ENCODE results near the gene KLHL14.
"Not testable (repeated sequence)": the region's sequence is repeated elsewhere in the genome, so short reads cannot be mapped to it uniquely, and the experiment has no call there.

Gene KLHL14

DNA sequence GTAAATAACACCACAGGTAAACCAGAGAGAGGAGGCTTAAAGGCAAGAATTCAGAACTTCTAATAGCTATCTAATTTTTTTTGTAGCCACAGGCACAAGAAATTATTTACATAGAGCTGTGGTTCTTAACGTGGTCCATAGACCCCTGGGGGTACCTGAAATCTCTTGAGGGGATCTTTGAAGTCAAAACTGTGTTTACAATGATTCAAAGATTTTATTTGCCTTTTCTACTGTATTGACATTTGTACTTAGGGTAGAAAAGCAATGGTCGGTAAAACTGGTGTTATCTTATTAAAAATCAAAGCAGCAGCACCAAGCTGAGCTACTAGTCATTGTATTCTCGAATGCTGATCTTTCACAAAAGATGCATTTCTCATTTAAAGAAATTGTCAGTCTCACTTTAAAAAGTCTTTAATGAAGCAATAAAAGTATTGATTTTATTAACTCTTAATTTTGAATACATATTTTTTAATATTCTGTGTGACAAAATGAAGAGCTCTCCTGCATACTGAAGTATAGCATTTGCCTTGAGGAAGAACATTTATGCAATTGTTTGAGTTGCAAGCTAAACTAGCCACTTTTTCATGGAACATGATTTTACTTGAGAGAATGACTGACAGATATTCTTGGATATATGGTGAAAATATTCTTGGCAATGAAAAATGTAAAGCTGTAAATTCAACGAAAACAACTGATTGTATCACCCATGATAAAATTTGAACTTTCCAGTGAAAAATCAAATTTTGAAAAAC, 25.6 kb upstream of the KLHL14 start:
- no peaks in the 10 kb centered on the region for H3K36me3 ChIP-seq (ENCODE audit: control insufficient read depth, insufficient read depth, low read length)
- H3K9me3 ChIP-seq (ENCODE audit: control insufficient read depth, insufficient read depth, low read length) = no peaks in the 10 kb centered on the region
- no CpG with 5 or more reads among the region's 4 CpGs for WGBS (ENCODE audit: insufficient coverage, insufficient read length)
- H3K4me1 ChIP-seq (ENCODE audit: control insufficient read depth, insufficient read depth, low read length) = no peaks in the 10 kb centered on the region
- H3K27ac ChIP-seq (ENCODE audit: low read length) = no peak overlapping the region
- DNase-seq (ENCODE audit: low read depth, low spot score) = no peak
- H3K27me3 ChIP-seq (ENCODE audit: control insufficient read depth, insufficient read depth, low read length) = no peaks in the 10 kb centered on the region
- no peak overlapping the region for H3K4me3 ChIP-seq (ENCODE audit: low read length)

DNA sequence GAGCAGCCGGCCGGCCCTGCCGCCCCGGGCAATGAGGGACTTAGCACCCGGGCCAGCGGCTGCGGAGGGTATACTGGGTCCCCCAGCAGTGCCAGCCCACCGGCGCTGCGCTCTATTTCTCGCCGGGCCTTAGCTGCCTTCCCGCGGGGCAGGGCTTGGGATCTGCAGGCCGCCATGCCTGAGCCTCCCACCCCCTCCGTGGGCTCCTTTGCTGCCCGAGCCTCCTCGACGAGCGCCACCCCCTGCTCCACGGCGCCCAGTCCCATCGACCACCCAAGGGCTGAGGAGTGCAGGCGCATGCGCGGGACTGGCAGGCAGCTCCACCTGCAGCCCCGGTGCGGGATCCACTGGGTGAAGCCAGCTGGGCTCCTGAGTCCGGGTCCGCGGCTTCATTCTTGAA, 21.8 kb upstream of the KLHL14 start:
- no CpG with 5 or more reads among the region's 31 CpGs for WGBS (ENCODE audit: insufficient coverage, insufficient read length)
- not testable (repeated sequence) for DNase-seq (ENCODE audit: low read depth, low spot score)

DNA sequence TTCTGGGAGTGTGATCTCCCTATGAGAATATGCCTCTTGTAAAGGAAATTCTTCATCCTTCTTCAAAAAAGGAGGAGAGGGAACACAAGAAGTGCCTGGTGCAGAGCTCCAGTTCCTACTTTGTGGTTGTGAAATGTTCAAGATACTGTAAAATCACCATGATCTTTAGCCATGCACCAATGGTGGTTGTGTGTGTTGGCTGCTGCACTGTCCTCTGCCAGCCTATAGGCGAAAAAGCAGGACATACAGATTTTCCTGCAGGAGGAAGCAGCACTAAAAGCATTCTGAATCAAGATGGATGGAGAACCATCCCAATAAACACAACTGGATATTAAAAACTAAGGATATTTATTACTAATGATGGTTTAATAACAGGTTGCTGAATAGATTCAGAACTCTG, 6.2 kb upstream of the KLHL14 start:
- H3K9me3 ChIP-seq (ENCODE audit: control insufficient read depth, insufficient read depth, low read length) = no peaks in the 10 kb centered on the region
- DNase-seq (ENCODE audit: low read depth, low spot score) = no peak
- WGBS (ENCODE audit: insufficient coverage, insufficient read length) = no CpG with 5 or more reads among the region's 1 CpG

More for the DNA sequence above, 21.8 kb upstream of the KLHL14 start:
- H3K27ac ChIP-seq (ENCODE audit: low read length); H3K36me3 ChIP-seq (ENCODE audit: control insufficient read depth, insufficient read depth, low read length); H3K9me3 ChIP-seq (ENCODE audit: control insufficient read depth, insufficient read depth, low read length); H3K4me1 ChIP-seq (ENCODE audit: control insufficient read depth, insufficient read depth, low read length); H3K4me3 ChIP-seq (ENCODE audit: low read length); H3K27me3 ChIP-seq (ENCODE audit: control insufficient read depth, insufficient read depth, low read length): not testable (repeated sequence)

DNA sequence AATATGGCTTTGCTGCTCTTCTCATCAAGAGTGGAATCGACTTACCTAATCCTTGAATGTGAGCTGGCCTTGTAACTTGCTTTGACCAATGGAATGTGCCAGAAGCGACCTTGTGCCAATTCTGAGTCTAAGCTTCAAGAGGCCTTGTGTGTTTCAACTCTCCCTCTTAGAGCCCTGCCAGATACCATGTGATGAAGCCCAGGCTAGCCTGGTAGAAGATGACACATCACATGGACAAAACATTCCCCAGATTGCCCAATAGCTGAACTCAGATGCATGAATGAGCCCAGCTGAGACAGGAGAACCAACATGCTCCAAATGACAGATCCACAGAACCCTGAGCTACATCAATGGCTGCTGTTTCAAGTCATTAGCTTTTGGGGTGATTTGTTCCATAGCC, 4.2 kb upstream of the KLHL14 start:
- H3K4me1 ChIP-seq (ENCODE audit: control insufficient read depth, insufficient read depth, low read length) = no peaks in the 10 kb centered on the region
- WGBS (ENCODE audit: insufficient coverage, insufficient read length) = no CpG with 5 or more reads among the region's 2 CpGs
- H3K27ac ChIP-seq (ENCODE audit: low read length) = no peak overlapping the region
- DNase-seq (ENCODE audit: low read depth, low spot score) = no peak
- H3K36me3 ChIP-seq (ENCODE audit: control insufficient read depth, insufficient read depth, low read length) = no peaks in the 10 kb centered on the region
- peaks cover 13% of the 10 kb centered on the region for H3K27me3 ChIP-seq (ENCODE audit: control insufficient read depth, insufficient read depth, low read length)
- no peak overlapping the region for H3K4me3 ChIP-seq (ENCODE audit: low read length)
- no peaks in the 10 kb centered on the region for H3K9me3 ChIP-seq (ENCODE audit: control insufficient read depth, insufficient read depth, low read length)

More for the DNA sequence above, 6.2 kb upstream of the KLHL14 start:
- Histone ChIP-seq H3K27me3 (ENCODE audit: control insufficient read depth, insufficient read depth, low read length) (no peaks in the 10 kb centered on the region; the same call in 1 of the 2 replicates), H3K27ac (ENCODE audit: low read length) (no peak overlapping the region), H3K36me3 (ENCODE audit: control insufficient read depth, insufficient read depth, low read length) (no peaks in the 10 kb centered on the region), H3K4me1 (ENCODE audit: control insufficient read depth, insufficient read depth, low read length) (no peaks in the 10 kb centered on the region), H3K4me3 (ENCODE audit: low read length) (no peak overlapping the region)

DNA sequence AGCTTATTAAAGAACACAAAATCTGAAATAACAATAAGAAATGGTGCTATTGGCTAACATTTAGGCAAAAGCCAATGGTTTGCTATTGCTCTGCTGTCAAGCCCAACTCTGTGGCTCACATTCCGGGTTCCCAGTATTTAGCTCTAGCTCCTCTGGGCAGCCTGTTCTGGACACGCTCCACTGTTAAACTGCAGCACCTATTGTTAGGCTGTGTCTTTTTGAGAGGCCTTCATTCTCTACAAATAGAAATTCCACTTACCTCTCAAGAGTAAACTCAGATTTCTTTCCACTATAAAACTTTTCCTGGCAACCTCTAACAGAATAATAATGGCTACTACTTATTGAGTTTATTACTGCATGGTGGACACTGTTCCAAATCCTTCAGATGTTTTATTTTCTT, 3.7 kb upstream of the KLHL14 start:
- Histone ChIP-seq H3K36me3 (ENCODE audit: control insufficient read depth, insufficient read depth, low read length) (no peaks in the 10 kb centered on the region), H3K4me3 (ENCODE audit: low read length) (no peak overlapping the region), H3K27me3 (ENCODE audit: control insufficient read depth, insufficient read depth, low read length) (peaks cover 13% of the 10 kb centered on the region), H3K4me1 (ENCODE audit: control insufficient read depth, insufficient read depth, low read length) (no peaks in the 10 kb centered on the region), H3K9me3 (ENCODE audit: control insufficient read depth, insufficient read depth, low read length) (no peaks in the 10 kb centered on the region), H3K27ac (ENCODE audit: low read length) (no peak overlapping the region)
- no CpG with 5 or more reads among the region's 2 CpGs for WGBS (ENCODE audit: insufficient coverage, insufficient read length)
- DNase-seq (ENCODE audit: low read depth, low spot score) = no peak

DNA sequence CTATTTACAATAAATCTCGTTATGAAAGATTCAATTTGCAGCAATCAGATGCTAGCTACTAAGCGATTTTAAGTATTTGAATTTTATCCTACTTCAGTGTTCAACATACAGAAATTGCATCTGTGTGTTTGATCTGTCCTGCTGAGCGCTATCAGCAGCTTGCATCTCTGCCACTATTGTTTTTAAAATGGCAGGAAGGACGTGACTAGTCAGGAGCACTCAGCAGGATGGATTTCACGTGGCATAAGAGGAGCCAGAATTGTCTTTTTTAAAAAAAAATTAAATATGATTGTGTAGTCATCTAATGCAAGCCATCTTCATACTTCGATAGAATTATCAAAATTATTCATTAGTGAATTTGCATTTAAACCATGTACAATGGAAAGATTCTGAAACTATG, 2.8 kb upstream of the KLHL14 start:
- no CpG with 5 or more reads among the region's 6 CpGs for WGBS (ENCODE audit: insufficient coverage, insufficient read length)
- DNase-seq (ENCODE audit: low read depth, low spot score) = no peak

DNA sequence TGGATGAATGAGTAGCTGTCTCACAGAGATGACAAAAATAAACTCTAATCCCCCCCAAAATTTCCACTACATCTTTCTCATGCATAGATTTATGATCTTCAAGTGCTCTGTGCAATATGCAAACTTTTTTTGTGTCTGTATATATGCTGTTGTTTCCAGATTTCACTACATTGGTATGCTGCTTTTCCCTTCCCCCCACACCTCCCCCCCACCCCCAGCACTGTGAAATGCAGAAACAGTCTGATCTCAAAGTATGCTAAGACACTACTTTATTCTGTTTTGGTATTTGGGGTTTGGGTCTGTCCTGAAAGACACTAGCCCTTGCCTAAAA, 524 bp upstream of the KLHL14 start:
- Histone ChIP-seq H3K9me3 (ENCODE audit: control insufficient read depth, insufficient read depth, low read length) (no peaks in the 10 kb centered on the region), H3K4me3 (ENCODE audit: low read length) (no peak overlapping the region), H3K4me1 (ENCODE audit: control insufficient read depth, insufficient read depth, low read length) (peaks cover 2% of the 10 kb centered on the region; the same call in 1 of the 2 replicates), H3K27me3 (ENCODE audit: control insufficient read depth, insufficient read depth, low read length) (peaks cover 26% of the 10 kb centered on the region), H3K27ac (ENCODE audit: low read length) (no peak overlapping the region), H3K36me3 (ENCODE audit: control insufficient read depth, insufficient read depth, low read length) (no peaks in the 10 kb centered on the region)
- DNase-seq (ENCODE audit: low read depth, low spot score) = no peak

More for the DNA sequence above, 2.8 kb upstream of the KLHL14 start:
- peaks cover 13% of the 10 kb centered on the region for H3K27me3 ChIP-seq (ENCODE audit: control insufficient read depth, insufficient read depth, low read length)
- no peaks in the 10 kb centered on the region for H3K4me1 ChIP-seq (ENCODE audit: control insufficient read depth, insufficient read depth, low read length)
- H3K4me3 ChIP-seq (ENCODE audit: low read length) = no peak overlapping the region
- no peaks in the 10 kb centered on the region for H3K36me3 ChIP-seq (ENCODE audit: control insufficient read depth, insufficient read depth, low read length)
- no peaks in the 10 kb centered on the region for H3K9me3 ChIP-seq (ENCODE audit: control insufficient read depth, insufficient read depth, low read length)
- no peak overlapping the region for H3K27ac ChIP-seq (ENCODE audit: low read length)

DNA sequence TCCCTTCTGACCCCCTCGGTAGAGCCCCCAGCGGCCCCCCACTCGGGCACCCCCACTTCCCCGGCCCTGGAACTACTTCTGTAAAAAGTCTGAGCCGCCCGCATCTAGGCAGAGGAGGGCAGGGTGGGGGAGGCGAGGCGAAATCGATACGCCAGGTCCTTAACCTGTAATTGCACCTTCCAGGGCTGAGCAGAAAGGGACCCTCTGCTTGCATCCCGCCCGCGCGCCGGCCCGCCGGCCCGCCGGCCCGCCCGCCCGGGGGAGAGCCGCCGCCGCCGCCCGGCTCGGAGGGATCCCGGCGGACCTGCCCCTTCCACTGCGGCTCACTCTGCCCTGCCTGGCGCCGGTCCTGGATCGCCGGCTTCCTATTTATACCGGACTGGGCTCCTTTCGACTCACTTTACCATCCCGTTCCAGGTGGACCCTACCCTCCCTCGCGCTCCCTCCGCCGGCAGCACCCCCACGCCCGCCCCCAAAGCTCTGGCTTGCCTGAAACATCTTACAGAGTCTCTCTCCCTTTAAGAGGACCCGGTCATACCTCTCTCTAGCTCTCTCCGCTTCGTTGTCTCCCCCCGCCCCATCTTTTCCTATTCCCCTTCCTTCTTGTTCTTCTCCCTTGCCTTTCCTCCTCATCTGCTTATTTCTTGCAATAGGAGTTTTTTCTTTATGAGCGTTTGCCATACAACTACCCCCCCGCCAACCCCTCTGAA, 797 bp downstream of the KLHL14 start:
- H3K4me1 ChIP-seq (ENCODE audit: control insufficient read depth, insufficient read depth, low read length) = peaks cover 2% of the 10 kb centered on the region; the same call in 1 of the 2 replicates
- H3K4me3 ChIP-seq (ENCODE audit: low read length) = peak overlapping the region; percentile 37; the same call in 1 of the 2 replicates
- WGBS (ENCODE audit: insufficient coverage, insufficient read length) = no CpG with 5 or more reads among the region's 50 CpGs
- H3K9me3 ChIP-seq (ENCODE audit: control insufficient read depth, insufficient read depth, low read length) = no peaks in the 10 kb centered on the region
- H3K27ac ChIP-seq (ENCODE audit: low read length) = no peak overlapping the region
- H3K36me3 ChIP-seq (ENCODE audit: control insufficient read depth, insufficient read depth, low read length) = no peaks in the 10 kb centered on the region
- no peak for DNase-seq (ENCODE audit: low read depth, low spot score)
- H3K27me3 ChIP-seq (ENCODE audit: control insufficient read depth, insufficient read depth, low read length) = peaks cover 26% of the 10 kb centered on the region

DNA sequence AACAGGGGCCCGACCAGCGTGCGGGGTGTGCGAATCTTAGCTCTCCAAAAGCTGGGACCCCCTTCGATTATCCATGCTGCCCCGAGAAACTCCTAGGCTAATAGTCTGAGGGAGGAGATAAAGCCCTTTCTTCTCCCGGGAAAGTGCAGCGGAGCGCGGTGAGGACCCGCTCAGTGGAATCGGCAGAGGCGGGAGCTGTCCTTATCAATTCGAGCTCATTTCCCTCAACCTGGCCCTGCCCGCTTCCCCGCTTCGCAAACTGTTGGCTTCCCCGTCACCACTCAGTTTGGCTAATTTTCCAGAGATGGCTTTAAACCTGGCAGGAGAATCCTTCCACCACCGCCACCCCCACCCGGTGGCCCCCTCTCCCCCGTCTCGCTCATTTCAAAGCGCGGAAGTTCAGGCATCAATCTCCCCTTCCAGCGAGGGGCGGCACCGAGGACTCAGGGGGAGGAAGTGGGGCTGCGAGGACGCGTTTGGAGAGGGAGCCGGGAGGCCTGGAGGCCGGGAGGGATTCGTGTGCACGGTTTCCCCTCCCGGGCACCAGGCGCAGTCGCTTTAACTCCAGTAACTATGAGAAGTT, 1.6 kb downstream of the KLHL14 start:
- Histone ChIP-seq H3K27me3 (ENCODE audit: control insufficient read depth, insufficient read depth, low read length) (peaks cover 26% of the 10 kb centered on the region), H3K9me3 (ENCODE audit: control insufficient read depth, insufficient read depth, low read length) (no peaks in the 10 kb centered on the region), H3K4me1 (ENCODE audit: control insufficient read depth, insufficient read depth, low read length) (peaks cover 2% of the 10 kb centered on the region; the same call in 1 of the 2 replicates), H3K36me3 (ENCODE audit: control insufficient read depth, insufficient read depth, low read length) (no peaks in the 10 kb centered on the region), H3K4me3 (ENCODE audit: low read length) (peak overlapping the region; percentile 37; the same call in 1 of the 2 replicates), H3K27ac (ENCODE audit: low read length) (no peak overlapping the region)
- WGBS (ENCODE audit: insufficient coverage, insufficient read length) = no CpG with 5 or more reads among the region's 37 CpGs
- DNase-seq (ENCODE audit: low read depth, low spot score) = no peak

DNA sequence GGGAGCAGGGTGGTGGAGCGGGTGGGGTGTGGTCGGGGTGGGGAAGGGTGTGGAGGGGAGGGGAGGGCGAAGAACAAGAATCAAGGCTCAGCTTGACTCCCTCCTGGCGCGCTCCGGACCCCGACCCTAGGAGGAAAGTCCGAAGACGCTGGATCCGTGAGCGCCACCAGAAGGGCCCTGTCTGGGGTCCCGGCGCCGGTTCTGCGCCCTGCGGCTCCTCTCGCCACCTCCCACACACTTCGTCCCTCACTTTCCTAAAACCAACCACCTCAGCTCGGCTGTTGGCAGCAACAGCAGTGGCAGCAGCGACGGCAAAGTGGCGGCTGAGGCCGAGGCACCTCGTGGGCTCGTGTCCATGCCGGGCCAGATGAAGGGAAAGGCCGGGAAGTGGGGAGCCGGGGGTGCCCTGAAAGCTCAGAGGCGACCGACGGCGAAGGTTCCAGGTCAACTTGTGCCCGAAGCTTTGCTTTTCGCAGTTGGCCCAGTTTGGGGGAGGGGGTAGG, 2.1 kb downstream of the KLHL14 start:
- no peaks in the 10 kb centered on the region for H3K36me3 ChIP-seq (ENCODE audit: control insufficient read depth, insufficient read depth, low read length)
- H3K27ac ChIP-seq (ENCODE audit: low read length) = no peak overlapping the region
- no peak for DNase-seq (ENCODE audit: low read depth, low spot score)
- peak overlapping the region; percentile 37; the same call in 1 of the 2 replicates for H3K4me3 ChIP-seq (ENCODE audit: low read length)
- peaks cover 2% of the 10 kb centered on the region; the same call in 1 of the 2 replicates for H3K4me1 ChIP-seq (ENCODE audit: control insufficient read depth, insufficient read depth, low read length)
- no CpG with 5 or more reads among the region's 34 CpGs for WGBS (ENCODE audit: insufficient coverage, insufficient read length)
- no peaks in the 10 kb centered on the region for H3K9me3 ChIP-seq (ENCODE audit: control insufficient read depth, insufficient read depth, low read length)
- peaks cover 26% of the 10 kb centered on the region for H3K27me3 ChIP-seq (ENCODE audit: control insufficient read depth, insufficient read depth, low read length)

All from iPS DF 6.9 (cell line).